Stimulated activated CD4-positive, alpha-beta T cell treated with anti-CD3 and anti-CD28 coated beads, Interleukin-2, amount 100 ng/mL, for 48 hours (primary cell): ENCODE measurements around the gene SOCS1.
"Not testable (repeated sequence)": the region's sequence is repeated elsewhere in the genome, so short reads cannot be mapped to it uniquely, and the experiment has no call there.

ENCODE experiments used
- DNase-seq, 2 donors: peaks; one replicate each; pipeline ENCODE4 v3.0.0-alpha.2; 2020

Gene SOCS1, protein sequence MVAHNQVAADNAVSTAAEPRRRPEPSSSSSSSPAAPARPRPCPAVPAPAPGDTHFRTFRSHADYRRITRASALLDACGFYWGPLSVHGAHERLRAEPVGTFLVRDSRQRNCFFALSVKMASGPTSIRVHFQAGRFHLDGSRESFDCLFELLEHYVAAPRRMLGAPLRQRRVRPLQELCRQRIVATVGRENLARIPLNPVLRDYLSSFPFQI

GRCh38 chr16:11255737-11256660, at the start of gene SOCS1:
TSS of gene SOCS1 (minus strand) at chr16:11256204. CDS start at chr16:11255478, 726 bp downstream.
- DNase-seq: peak; percentile 82 to 93

DNA sequence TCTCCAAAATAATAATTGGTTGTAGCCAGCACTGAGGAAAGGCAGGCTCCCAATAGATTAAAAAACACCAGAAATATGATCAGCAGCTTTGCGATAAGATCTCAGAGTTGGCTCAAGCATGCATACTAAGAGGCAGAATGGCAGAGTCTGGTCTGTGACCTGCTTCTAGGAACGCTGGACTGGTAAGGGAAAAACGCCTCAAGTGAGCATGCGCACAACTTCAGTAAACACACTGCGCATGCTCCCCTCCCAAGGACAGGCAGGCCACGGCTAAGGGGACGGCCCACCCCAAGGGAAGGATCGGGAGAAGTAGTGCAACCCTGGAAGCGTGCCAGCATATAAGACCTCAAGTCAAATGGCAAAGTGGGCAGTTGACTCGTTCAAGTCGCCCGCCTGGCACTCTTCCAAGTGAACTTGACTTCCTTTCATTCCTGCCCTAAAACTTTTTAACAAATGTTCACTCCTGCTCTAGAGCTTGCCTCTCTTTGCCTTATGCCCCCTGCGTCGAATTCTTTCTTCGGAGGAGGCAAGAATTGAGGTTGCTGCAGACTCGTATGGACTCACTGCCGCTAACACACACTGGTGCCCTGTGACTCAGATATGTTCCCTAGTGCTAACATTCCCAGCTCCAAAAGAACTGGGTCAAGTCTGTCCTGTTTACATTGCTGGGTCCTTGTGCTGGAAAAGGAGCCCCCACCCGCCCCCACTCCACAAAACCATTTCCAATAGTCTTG, 47.6 kb upstream of the SOCS1 start:
- no peak for DNase-seq

- no peak for DNase-seq
Measured at GRCh38 chr16:11302977-11303376, 47.0 kb upstream of the SOCS1 start.

DNA sequence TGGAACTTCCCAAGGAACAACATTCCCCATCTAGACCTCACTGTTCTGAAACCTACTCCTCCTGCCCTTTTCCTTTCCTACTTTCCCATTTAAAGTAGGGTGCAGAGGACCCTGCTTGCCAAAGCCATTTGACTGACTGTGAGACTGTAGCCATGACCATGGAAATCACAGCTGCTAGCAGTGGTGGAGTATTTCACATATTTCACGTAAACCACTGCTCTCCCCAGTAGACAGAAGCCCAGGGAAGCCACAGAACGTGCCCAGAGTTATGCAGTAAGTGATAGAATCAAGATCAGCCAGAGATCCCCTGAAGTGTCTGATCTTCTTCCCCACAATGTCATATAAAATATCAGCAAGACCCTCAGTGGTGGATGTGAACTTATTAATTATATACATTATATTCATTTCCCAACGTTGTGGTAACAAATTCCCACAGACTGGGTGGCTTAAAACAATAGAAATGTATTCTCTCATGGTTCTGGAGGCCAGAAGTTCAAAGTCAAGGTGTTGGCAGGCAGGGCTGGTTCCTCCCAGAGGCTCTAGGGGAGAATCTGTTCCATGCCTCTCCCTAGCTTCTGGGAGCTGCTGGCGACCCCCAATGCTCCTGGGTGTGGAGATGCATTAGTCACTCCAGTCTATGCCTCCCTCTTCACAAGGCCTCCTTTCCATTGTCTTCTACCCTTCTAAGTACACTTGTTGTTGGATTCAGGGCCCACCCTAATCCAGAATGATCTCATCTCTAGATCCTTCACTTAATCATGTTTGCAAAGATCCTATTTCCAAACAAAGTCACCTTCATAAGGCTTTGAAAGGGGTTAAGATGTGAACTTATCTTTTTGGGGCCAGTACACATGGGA, 45.9 kb upstream of the SOCS1 start:
- DNase-seq: no peak

- DNase-seq: no peak
Measured at GRCh38 chr16:11300560-11300892, 44.5 kb upstream of the SOCS1 start.

DNA sequence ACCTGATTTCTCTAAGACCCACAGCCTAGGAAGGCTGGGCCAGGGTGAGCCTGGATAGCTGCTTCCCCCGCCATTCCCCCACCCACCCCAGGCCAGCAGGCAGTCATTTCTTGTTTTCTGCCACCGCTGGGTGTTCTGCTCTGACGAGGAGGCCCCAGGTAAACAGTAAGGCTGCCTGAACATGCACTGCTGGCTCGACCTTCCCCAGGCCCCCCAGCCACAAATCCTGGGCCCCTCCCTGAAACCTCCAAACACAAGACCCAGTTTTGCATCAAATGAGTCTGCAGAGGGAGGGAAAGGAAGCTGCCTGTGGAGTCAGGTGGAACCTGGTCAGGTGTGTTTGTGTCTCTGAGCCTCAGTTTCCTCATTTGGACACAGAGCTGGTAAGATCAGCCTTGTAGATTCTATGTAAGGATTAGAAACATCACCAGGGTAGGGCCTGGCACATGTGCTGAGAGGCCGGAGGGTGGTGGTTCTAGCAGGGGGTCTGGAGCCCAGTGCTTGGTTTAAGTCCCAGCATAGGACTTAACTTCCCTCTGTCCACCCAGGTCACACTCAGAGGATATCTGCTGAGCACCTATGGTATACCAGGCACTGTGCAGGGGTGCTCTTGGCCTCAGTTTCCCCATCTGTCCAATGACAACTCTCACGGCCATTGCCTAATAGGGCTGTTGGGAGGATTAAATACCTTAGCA, 44.0 kb upstream of the SOCS1 start:
- DNase-seq: no peak

- DNase-seq: not testable (repeated sequence)
Measured at GRCh38 chr16:11298950-11299547, 43.0 kb upstream of the SOCS1 start.

GRCh38 chr16:11298143-11298900, 42.3 kb upstream of the SOCS1 start:
- DNase-seq: no peak

DNA sequence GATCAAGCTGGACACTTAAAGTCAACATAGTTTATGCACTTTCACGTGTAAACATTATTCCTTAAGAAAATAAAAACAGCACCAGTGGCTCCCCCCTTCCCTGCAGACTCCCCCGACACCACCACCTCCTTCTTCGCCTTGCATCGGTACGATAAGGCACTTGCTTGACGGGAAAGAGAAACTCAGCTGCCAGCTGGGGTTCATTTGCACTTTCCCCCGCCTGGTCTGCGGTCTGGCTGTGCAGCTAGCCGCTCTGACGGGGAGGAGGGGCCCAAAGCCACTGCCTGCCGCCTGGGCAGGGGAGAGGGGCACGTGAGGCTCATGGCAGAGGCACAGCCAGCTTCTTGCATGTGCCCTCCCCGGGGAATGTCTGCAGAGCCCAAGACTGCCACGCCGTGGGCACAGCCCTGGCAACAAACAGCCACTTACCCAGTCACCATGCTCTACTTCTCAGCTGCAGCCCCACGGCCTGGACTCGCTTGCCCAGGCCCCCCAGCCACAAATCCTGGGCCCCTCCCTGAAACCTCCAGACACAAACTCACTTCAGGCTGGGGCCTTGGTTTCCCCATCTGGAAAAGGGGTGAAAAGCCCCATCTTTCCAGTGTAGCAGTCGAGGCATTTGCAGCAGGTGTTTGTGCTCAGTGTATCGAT, 41.6 kb upstream of the SOCS1 start:
- peak; percentile 44 to 57 for DNase-seq

GRCh38 chr16:11296706-11297491, 40.9 kb upstream of the SOCS1 start:
- no peak for DNase-seq

- no peak for DNase-seq
Measured at GRCh38 chr16:11296351-11296705, 40.3 kb upstream of the SOCS1 start.

GRCh38 chr16:11295672-11296071, 39.7 kb upstream of the SOCS1 start:
- DNase-seq: no peak

DNA sequence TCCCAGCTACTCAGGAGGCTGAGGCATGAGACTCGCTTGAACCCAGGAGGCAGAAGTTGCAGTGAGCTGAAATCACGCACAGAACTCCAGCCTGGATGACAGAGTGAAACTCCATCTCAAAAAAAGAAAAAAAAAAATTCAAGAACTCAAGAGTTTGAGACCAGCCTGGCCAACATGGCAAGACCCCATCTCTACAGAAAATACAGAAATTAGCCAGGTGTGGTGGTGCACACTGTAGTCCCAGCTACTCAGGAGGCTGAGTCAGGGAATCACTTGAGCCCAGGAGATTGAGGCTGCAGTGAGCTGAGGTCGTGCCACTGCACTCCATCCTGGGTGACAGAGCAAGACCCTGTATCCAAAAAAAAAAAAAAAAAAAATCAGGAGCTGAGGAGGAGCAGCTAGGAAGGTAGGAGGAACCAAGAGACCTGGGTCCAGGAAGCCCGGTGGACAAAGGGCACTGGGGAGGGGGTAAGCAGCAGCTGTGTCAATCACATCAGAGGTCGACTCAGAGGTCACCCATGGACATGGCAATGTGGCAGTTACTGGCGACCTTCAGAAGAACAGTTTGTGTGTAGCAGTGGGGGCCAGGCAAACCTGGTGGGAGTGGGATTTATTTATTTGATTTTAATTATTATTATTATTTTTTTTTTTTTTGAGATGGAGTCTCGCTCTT, 36.2 kb upstream of the SOCS1 start:
- no peak for DNase-seq

GRCh38 chr16:11291091-11291703, 35.2 kb upstream of the SOCS1 start:
- DNase-seq: no peak

DNA sequence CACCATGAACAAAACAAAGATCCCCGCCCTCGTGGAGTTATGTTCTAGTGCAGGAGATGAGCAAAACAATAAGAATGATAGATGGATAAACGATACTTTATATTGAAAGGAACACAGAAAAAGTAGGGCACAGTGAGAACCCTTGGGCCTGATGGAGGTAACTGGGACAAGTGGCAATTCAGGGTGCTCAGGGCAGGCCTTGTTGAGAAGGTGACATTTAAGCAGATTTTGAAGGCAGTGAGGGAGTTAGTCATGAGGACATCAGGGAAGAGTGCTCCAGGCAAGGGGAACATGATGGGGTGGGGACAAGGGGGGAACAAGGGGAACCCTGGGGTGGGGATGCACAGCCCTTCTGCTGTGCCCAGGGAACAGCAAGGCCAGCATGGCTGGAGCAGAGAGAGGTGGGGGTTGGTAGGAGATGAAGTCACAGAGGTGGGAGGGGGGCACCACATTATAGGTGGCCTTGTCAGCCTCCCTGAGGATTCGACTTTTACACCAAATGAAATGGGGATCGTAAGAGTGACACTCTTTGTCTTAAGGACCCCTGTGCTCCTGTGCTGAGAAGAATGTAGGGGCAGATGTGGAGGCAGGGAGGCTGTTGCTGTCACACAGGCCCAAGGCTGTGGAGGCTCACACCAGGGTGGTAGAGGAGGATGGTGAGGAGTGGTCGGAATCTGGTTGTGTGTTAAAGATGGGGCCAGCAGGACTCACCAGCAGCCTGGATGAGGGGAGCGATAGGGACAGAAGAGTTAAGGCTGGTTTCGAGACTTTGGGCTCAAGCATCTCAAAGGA, 34.3 kb upstream of the SOCS1 start:
- DNase-seq: no peak

DNA sequence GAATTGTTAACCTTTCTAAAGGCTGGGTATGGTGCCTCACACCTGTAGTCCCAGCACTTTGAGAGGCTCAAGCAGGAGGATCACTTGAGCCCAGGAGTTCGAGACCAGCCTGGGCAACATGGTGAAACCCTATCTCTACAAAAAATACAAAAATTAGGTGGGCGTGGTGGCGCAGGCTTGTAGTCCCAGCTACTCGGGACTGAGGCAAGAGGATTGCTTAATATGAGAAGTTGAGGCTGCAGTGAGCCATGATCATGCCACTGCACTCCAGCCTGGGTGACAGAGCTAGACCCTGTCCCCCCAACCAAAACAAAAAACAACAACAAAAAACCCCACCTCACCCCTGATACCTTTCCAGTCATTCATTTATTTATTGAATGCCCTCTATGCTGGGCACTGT, 33.7 kb upstream of the SOCS1 start:
- DNase-seq: not testable (repeated sequence)

DNA sequence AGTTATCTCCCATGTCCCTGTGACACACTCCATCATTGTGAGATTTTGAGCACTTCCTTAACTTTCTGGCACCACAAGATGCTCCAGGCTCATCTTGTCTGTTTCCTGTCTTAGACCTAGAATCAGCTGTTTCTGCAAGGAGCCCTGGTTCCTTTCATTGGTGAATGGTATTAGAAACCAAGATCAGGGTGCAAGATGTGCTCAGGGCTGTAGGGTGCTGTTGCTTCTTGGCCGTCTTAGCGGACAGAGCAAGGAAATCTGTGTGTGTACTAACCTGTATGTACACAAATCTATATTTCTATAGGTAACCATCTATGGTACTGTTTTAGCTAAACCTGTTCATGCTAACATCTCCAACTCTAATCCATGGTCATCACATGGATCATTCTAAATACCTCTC, 33.2 kb upstream of the SOCS1 start:
- no peak for DNase-seq

DNA sequence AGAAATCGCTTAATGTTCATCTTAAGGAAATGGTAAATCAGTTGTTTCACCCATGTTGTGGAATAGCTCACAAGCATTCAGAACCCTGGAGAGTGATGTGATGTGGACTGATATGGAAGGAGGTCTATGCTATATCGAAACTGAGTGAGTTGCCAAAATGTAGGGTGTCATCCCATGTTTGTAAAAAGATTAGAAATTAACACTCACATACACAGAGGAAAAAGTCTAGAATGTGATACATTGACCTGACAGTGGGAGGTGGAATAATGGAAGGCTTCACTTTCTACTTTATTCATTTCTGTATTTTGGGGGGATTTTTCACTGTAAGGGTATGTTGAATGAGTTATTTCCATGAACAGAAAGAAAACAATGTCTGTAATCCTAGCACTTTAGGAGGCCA, 29.8 kb upstream of the SOCS1 start:
- no peak for DNase-seq
